Stimulated activated CD8-positive, alpha-beta memory T cell treated with anti-CD3 and anti-CD28 coated beads, Interleukin-4, amount 100 ng/mL, for 4 hours (primary cell): ENCODE measurements around the gene TAAR6.
A peak's percentile ranks its signal among the peaks of the same experiment; 100 is the strongest.
"Not testable (repeated sequence)": the region's sequence is repeated elsewhere in the genome, so short reads cannot be mapped to it uniquely, and the experiment has no call there.

Experiments used
- DNase-seq, 2 donors: peaks; one replicate each; pipeline ENCODE4 v3.0.0-alpha.2; 2020; ENCODE audit warnings: low read depth in 2 of 2, low spot score in 1 of 2

The TAAR6 gene

DNA sequence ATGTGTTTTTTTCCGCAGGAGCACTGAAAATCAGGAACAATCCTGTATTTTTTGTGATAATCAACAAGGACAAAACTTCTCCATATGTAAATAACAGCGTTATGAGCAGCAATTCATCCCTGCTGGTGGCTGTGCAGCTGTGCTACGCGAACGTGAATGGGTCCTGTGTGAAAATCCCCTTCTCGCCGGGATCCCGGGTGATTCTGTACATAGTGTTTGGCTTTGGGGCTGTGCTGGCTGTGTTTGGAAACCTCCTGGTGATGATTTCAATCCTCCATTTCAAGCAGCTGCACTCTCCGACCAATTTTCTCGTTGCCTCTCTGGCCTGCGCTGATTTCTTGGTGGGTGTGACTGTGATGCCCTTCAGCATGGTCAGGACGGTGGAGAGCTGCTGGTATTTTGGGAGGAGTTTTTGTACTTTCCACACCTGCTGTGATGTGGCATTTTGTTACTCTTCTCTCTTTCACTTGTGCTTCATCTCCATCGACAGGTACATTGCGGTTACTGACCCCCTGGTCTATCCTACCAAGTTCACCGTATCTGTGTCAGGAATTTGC is at the start of gene TAAR6:
TAAR6 (plus strand) TSS at position 102 of the 557 bp plus-strand sequence; CDS start at position 102, 0 bp downstream.
- DNase-seq, result no peak

GRCh38 chr6:132520953-132521352 is 49.2 kb upstream of the TAAR6 start:
- no peak for DNase-seq

DNA sequence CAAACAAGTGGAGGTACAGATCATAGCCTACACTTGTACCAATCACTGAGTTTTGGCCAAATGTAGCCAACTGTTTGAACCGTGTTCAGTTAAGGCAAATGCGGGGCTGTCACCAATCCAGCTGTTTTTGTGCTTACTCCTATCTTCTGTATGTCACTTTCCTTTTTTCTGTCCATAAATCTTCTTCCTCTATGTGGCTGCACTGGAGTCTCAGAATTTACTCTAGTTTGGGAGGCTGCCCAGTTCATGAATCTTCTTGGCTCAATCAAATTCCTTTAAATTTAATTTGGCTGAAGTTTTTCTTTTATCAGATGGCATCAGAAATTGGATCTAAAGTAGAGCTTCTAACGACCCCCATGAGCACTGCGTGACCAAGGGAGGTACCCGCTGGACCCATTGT is 45.5 kb upstream of the TAAR6 start:
- DNase-seq, result no peak

GRCh38 chr6:132525866-132526265 is 44.3 kb upstream of the TAAR6 start:
- no peak for DNase-seq

DNA sequence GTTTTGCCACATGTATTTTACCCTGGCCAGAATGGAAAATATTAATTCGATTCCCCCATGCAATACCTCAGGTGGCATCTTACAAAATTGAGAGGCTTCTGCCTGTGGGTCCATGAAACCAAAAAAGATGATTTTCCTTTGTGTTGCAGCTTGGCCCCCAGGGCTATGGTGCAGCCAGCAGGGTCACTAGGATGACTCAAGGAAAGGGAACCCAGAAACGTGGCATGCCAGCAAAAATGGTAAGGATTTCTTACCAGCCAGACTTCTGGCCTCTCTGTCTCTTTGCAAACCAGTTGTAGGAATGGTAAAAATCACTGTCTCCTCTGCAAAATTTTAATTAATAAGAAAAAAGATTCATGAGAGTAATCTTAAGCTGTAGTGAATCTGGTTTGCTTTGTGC is 43.7 kb upstream of the TAAR6 start:
- no peak for DNase-seq

- DNase-seq, result no peak
Observed at GRCh38 chr6:132527791-132528190, 42.3 kb upstream of the TAAR6 start.

- DNase-seq, result peak; percentile 37 to 53
Observed at GRCh38 chr6:132530293-132530974, 39.7 kb upstream of the TAAR6 start.

GRCh38 chr6:132534546-132534945 is 35.6 kb upstream of the TAAR6 start:
- not testable (repeated sequence) for DNase-seq

DNA sequence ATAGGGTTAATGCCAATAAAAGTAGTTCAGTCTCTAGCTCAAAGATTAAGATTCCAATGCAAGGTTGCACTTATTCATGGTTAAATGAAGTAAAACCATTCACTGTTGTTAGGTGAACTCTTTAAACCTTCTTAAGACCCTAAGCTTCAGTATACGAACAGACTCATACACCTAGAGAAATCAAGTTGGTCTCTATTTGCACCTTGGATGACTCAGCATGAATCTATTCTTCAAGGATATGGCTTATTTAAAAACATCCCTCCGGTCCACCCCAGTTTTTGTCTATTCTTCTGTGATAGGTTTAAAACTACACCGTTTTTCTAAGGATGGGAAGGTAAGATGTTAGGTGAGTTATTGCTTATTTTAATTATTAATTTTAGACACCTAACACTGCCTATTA is 33.0 kb upstream of the TAAR6 start:
- no peak for DNase-seq

- no peak for DNase-seq
Observed at GRCh38 chr6:132537977-132538376, 32.1 kb upstream of the TAAR6 start, which contains the start of gene TAAR9. TAAR9 (plus strand) TSS chr6:132538277; CDS start chr6:132538290, 13 bp downstream.

GRCh38 chr6:132544826-132545225 is 25.3 kb upstream of the TAAR6 start:
- DNase-seq, result no peak

DNA sequence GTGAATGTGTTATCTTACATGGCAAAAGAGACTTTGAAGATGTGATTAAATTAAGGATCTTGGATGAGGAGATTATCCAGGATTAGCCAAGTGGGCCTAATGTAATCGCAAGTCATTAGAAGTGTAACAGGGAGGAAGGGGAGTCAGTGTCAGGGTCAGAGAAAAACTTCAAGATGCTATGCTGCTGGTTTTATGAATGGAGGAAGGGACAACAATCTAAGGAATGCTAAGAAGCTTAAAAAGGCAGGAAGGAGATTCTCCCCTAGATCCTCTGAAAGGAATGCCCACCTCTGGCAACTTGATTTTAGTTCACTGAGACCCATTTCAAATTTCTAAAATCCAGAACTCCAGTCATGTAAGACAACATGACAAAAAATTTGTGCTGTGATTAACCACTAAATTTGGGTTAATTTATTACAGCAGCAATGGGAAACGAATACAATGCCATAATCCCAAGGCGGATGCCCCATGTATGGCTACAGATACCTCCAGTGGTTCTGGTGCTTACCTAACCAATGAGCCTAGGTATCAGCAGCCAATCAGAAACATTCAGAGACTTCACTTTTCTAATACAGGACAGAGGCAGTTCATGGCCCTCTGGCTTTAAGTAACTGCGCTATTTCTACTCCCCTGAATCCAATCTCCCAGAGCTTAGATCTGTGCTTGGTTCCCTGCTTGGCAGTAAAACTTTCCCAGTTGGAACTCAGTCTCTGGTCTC is 21.2 kb upstream of the TAAR6 start:
- no peak for DNase-seq

DNA sequence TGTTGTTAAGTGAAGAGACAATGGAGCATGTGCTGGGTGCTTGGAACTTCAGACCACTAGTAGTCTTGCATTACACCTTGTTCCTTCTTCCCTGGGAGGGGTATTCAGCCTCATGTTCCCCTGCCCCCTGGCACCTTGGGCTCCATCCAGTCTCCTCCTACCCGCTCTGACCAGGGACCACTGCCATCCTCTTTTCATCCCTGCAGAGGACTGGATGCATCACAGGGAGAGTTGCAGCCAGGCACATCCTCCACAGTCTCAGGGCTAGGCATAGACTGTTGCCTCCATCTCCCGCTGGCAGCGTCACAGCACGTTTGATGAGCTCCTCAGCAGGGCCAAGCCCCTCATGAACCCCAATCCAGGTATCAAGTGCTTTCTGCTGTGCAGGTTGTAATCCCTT is 18.9 kb upstream of the TAAR6 start:
- DNase-seq, result no peak

DNA sequence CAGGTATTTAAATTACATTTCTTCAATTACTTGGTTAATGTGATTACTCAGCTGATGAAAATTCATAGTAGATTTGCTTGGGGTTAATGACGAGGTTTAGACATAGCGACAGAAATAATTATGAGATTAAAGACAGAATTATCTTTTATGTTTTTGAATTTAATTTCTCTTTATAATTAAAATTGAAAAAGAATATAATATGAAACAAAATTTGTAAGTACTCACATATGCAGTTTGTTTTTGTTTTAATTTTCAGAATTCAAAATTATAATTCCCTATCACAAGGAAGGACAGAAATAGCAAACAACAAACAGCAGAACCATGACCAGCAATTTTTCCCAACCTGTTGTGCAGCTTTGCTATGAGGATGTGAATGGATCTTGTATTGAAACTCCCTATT is 17.8 kb upstream of the TAAR6 start, which contains the start of gene TAAR8:
TAAR8 (plus strand) TSS at position 301 of the 400 bp plus-strand sequence; CDS start at position 322, 21 bp downstream.
- no peak for DNase-seq

GRCh38 chr6:132560087-132560486 is 10.0 kb upstream of the TAAR6 start:
- not testable (repeated sequence) for DNase-seq

DNA sequence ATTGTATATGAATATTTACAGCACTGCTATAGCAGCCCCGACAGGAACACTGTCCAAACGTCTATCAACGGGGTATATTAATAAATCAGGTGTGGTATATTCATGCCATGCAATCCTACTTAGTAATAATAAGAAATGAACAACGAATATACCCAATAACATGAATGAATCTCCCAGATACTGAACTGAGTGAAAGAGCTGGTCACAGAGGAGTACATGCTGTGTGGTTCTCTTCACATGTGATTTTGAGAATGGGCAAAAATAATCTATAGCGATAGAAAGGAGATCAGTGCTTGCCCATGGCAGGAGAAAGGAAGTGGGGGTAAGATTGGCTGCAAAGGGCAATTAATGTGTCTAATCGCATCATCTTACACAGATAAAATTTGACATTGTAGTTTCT is 3.7 kb upstream of the TAAR6 start:
- DNase-seq, result no peak

DNA sequence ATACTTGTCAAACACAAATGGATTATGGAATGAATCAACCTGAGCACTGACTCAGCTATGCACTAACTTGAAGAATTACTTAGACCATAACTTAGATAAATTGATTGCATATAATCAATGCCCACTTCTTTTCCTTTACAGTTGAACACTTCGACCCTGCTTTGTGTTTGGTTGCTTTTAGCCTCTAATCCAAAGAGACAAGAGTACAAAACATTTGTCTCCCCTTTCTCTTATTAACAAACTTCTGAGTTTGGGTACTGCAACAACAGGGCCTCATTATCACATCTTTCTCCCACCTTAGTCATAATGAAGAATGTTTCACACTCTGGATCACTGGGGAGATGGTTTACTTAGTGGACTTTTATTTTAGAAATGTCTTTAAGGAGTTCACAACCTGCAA is 2.6 kb upstream of the TAAR6 start:
- DNase-seq, result no peak

GRCh38 chr6:132568611-132569010 is 1.5 kb upstream of the TAAR6 start:
- no peak for DNase-seq

DNA sequence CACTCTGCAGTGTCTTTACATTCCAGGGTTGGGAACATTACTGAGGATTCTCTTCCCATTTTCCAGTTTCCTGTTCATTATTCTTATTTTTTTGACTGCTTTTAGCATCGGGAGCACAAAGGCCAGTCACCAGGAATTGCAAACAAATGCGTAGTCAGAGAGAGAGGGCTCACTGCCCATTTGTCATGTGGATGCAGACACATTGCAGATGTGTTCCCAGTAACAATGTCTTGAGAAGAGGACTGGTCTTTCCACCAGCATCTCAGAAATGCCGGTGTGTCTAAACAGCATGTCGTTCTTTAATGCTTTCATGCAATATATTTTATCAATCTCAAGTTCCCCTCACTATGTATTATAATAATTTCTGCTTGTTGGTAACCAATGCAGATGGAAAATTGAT is 952 bp upstream of the TAAR6 start:
- no peak for DNase-seq

DNA sequence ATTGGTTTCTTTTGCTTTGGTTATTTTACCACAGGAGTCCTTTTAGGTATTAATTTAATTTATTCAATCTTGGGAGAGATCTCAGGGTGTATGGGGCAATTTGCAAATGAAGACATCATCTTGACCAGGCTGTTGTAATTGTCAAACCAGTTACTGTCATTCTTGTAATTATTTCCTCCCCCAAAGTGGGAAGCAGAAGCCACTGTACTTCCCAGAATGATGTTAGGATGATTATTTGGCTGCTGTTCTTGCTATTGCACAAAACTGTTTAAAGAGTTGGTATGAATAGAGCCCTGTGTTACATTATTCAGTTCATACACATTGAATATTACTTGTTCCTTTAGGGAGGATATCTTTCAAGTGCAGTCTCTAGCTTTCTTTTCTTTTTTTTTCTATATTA is 1.7 kb downstream of the TAAR6 start:
- no peak for DNase-seq

DNA sequence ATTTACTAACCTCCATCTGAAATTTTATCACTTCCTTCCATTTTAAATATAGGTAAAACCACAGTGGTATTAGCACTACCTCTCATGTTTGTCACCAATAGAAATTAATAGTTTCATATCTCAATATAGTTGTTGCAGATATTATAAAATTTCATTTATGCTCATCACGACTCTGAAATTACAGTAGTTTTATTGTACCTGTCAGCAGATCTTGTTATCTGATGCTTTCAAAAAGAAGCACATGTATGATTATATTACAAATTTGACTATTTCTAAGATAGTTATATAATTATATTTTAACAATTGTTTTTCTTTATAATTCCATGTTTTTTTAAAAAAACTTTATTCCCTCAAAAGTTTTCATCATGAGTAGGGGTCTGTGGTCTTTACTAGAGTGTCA is 14.6 kb downstream of the TAAR6 start:
- no peak for DNase-seq

GRCh38 chr6:132587424-132587823 is 17.3 kb downstream of the TAAR6 start:
- no peak for DNase-seq
